ENCODE results near the gene VDAC1. TPM values are rescaled to one million over a fixed set of nuclear protein-coding genes. Genes with fewer than 3 reads are reported as not detected.
A peak's percentile ranks its signal among the peaks of the same experiment; 100 is the strongest.

The VDAC1 gene
- total and polyA plus RNA-seq, 9 donors: 193 to 247 (median 216) TPM

DNA sequence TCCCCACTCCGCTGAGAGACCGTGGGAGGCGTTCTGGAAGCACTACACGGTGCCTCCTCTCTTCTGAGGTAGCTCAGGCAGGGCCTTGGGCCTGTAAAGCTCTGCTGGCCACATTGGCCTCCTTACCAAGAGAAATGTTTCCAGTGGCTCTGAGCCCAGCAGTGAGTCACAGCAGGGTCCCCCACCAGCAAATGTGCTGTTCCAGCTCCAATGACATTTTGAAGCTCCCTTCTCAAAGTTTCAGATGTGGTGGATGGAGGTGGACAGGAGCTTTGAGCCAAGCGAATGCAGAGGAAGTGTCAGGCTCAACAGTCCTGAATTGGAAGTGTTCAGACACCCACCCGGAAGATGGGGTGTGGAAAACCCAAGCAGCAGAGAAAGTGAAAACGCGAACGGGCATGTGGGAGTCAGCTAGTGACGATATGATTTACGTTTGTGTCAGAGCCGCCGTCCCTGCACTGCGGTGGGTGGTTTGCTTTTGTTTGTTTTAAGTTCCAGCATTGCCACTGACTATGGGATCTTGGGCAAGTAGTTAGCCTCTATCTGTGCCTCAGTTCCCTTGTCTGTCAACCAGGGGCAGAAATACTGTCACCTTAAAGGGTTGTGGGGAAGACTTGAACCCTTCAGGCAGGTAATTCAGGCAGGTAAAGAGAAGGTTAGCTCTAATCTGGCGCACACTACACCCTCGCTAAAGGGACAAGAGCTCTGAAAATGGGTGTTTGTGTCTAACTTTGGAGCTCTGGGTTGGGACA lies 74.5 kb downstream of the VDAC1 start:
- peaks cover 4% of the 10 kb centered on the region for H3K4me1 ChIP-seq (ENCODE audit: control insufficient read depth, insufficient read depth, low read length)
- no peaks in the 10 kb centered on the region for H3K27me3 ChIP-seq (ENCODE audit: control insufficient read depth, insufficient read depth, low read length)
- no peak overlapping the region for H3K4me3 ChIP-seq (ENCODE audit: low read length)
- peak; percentile 21 for DNase-seq
- H3K27ac ChIP-seq (ENCODE audit: low read length): no peak overlapping the region
- no peaks in the 10 kb centered on the region for H3K36me3 ChIP-seq (ENCODE audit: control insufficient read depth, insufficient read depth, low read length)
- H3K9me3 ChIP-seq (replicated peaks; ENCODE audit: control insufficient read depth, low read depth, low read length): no peaks in the 10 kb centered on the region
- WGBS (ENCODE audit: insufficient coverage): 61% methylated on average over 15 of the region's 16 CpGs

DNA sequence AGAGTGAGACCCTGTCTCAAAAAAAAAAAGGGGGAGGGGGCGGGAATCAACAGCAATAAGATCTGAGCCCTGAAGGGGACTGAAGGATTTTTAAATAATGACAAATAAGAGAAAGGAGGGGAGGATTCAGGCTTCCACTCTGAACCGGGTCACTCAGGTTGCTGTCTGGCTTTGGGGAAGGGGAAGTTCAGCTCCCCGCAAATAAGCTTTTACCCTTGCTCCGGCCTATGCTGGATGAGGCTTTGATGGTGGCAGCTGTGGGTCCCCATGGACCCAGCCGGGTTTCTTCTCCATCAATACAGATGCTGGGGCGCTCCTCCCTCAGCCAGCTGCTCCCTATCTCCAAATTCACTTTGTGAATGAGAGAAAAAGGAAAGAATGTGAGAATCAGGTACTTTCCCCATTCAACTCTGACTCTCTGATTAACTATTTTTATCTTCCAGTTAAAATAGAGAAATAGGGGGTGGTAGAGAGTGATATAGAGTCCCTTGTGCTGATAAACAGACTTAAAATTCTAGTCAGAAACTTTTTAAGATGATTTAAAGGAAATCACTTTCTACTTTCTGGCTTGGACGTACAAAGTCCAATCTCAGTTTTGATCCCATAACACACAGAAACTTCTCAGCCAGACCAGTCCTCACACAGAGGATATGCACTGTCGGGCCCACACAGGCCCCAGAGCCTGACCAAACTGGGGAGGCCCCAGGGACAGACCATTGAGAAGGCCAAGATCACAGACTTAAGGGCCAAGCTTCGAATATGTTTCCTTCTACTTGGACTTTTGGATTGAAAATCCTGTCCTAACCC lies 76.0 kb downstream of the VDAC1 start:
- H3K4me1 ChIP-seq (ENCODE audit: control insufficient read depth, insufficient read depth, low read length): peaks cover 6% of the 10 kb centered on the region
- H3K27me3 ChIP-seq (ENCODE audit: control insufficient read depth, insufficient read depth, low read length): peaks cover 3% of the 10 kb centered on the region
- H3K27ac ChIP-seq (ENCODE audit: low read length): no peak overlapping the region
- no peaks in the 10 kb centered on the region for H3K36me3 ChIP-seq (ENCODE audit: control insufficient read depth, insufficient read depth, low read length)
- no peaks in the 10 kb centered on the region for H3K9me3 ChIP-seq (replicated peaks; ENCODE audit: control insufficient read depth, low read depth, low read length)
- no peak overlapping the region for H3K4me3 ChIP-seq (ENCODE audit: low read length)
- 69% methylated on average over 4 of the region's 9 CpGs for WGBS (ENCODE audit: insufficient coverage)
- no peak for DNase-seq

DNA sequence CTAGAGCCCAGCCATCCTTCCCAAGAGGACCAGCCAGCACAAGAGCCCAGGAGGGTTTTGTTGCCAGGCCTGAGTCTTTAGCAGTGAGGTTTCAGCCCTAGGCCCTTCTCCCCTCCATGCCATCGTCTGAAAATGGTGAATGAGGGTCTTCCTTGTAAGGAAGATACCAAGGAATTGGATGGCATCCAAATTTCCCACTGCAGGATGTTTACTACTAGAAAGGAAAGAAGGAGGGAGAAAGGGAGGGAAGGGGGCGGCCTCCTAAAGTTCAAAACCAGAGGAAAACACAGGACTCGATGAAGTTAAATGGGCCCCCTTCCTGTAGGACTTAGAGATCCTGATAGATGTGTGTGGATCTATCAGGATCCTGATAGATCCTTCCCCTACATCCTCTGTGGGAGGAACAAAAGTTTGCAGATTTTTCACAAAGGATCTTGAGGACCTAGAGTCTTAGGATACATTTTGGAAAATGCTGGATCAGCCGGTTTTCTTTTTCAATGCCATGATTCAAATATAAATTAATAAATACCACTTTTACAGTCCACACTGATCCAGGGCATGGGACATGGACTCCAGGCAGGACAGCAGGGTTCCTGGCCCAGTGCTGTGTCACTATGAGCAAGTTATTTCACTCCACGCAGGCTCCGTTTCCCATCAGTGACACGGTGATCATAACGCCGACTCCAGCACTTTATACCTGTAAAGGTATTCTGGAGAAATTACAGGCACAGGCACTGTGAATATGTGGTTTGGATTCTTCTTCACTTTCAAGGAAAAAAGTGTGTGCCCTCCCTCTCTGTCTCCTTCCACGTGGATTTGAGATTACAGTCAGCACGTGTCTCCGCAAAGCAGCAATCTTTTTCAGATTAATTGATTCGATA lies 77.2 kb downstream of the VDAC1 start:
- Histone ChIP-seq H3K4me3 (ENCODE audit: low read length) (no peak overlapping the region), H3K27ac (ENCODE audit: low read length) (no peak overlapping the region), H3K9me3 (replicated peaks; ENCODE audit: control insufficient read depth, low read depth, low read length) (no peaks in the 10 kb centered on the region), H3K4me1 (ENCODE audit: control insufficient read depth, insufficient read depth, low read length) (peaks cover 6% of the 10 kb centered on the region), H3K36me3 (ENCODE audit: control insufficient read depth, insufficient read depth, low read length) (no peaks in the 10 kb centered on the region), H3K27me3 (ENCODE audit: control insufficient read depth, insufficient read depth, low read length) (peaks cover 3% of the 10 kb centered on the region)
- DNase-seq: no peak
- 77% methylated on average over 4 of the region's 13 CpGs for WGBS (ENCODE audit: insufficient coverage)

DNA sequence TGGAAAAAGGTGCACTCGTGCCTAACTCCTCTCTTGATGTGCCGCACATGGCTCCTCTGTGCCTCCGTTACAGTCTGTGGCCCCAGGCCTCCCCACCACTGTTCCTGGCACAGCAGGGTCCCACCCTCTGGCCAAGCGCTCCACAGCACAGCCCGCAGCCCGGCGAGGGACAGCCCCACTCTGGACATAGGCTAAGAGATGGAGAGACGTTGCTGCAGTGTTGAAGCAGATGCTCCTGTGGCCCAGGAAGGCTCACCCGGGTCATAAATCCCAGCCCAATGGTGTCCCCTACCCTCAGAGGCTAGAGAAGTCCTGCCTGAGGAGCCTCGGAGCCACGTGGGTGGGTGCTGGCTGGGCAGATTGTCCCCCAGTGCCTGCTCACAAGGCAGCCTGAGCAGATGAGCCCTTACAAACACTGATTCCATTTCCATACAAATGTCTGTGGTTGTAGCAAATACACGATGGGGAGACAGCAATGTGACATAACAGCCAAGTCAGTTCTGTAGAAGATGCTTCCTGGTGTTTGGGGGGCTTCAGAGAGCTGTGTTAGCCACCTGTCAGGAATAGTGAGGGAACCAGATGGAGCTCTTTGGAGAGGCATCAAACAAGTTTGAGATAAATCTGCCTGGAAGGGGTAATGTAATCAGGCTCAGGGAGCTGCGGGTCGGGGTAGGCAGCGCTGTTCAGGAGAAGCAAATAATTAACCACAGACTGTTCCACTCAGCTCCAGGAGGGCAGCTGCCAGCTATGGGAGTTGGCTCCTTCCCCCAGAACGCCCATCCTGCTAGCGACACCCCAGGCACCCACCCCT lies 78.1 kb downstream of the VDAC1 start:
- Histone ChIP-seq H3K27ac (ENCODE audit: low read length) (no peak overlapping the region), H3K27me3 (ENCODE audit: control insufficient read depth, insufficient read depth, low read length) (peaks cover 3% of the 10 kb centered on the region), H3K4me3 (ENCODE audit: low read length) (no peak overlapping the region), H3K9me3 (replicated peaks; ENCODE audit: control insufficient read depth, low read depth, low read length) (no peaks in the 10 kb centered on the region), H3K4me1 (ENCODE audit: control insufficient read depth, insufficient read depth, low read length) (peaks cover 6% of the 10 kb centered on the region), H3K36me3 (ENCODE audit: control insufficient read depth, insufficient read depth, low read length) (no peaks in the 10 kb centered on the region)
- WGBS (ENCODE audit: insufficient coverage): 50% methylated on average over 5 of the region's 17 CpGs
- DNase-seq: no peak

DNA sequence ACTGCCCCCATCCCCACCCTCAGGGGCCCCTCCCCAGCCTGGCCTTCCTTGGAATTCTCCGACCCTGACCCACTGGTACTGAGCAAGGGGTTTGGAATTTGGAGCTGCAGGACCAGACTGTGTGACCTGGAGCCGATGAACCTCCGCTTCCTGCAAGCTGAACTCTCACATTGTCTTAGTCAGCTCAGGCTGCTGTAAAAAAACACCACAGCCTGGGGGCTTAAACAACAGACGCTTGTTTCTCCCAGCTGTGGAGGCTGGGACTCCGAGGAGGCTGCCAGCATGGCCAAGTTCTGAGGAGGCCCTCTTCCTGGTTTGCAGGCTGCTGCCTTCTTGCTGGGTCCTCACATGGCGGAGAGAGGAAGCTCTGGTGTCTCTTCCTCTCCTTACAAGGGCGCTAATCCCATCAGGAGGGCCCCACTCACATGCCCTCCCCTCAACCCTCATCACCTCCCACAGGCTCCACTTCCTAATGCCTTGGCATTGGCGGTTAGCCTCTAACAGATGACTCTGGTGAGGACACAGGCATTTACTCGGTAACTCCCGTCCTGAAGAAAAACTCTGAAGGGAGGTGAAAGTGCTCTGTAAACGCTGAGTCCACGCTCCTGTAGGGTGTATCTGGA lies 78.8 kb downstream of the VDAC1 start:
- Histone ChIP-seq H3K27me3 (ENCODE audit: control insufficient read depth, insufficient read depth, low read length) (peaks cover 3% of the 10 kb centered on the region), H3K27ac (ENCODE audit: low read length) (no peak overlapping the region), H3K36me3 (ENCODE audit: control insufficient read depth, insufficient read depth, low read length) (no peaks in the 10 kb centered on the region), H3K9me3 (replicated peaks; ENCODE audit: control insufficient read depth, low read depth, low read length) (no peaks in the 10 kb centered on the region), H3K4me1 (ENCODE audit: control insufficient read depth, insufficient read depth, low read length) (peaks cover 6% of the 10 kb centered on the region), H3K4me3 (ENCODE audit: low read length) (no peak overlapping the region)
- DNase-seq: no peak
- 91% methylated on average over 10 of the region's 12 CpGs for whole genome bisulfite sequencing (ENCODE audit: insufficient coverage)

DNA sequence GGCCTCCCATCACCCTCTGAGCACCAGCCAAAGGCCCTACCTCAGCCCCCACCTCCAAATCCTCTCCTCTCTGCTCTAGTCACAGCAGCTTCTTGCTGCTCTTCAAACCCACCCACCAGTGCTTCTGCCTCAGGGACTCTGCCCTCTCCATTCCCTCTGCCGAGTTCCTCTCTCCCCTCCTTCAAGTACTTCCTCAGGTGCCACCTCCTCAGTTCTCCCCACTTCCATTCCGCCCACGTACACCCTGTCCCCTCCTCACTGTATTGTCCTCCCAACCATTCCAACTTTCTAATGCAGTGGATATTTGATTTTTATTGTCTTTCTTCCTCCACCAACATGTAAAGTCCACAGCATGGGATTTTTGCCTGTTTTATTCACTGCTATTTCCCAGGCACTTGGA lies 79.5 kb downstream of the VDAC1 start:
- H3K27ac ChIP-seq (ENCODE audit: low read length): no peak overlapping the region
- no peaks in the 10 kb centered on the region for H3K9me3 ChIP-seq (replicated peaks; ENCODE audit: control insufficient read depth, low read depth, low read length)
- WGBS (ENCODE audit: insufficient coverage): 83% methylated on average over 3 of the region's 3 CpGs
- DNase-seq: no peak
- H3K4me3 ChIP-seq (ENCODE audit: low read length): no peak overlapping the region
- peaks cover 6% of the 10 kb centered on the region for H3K4me1 ChIP-seq (ENCODE audit: control insufficient read depth, insufficient read depth, low read length)
- H3K27me3 ChIP-seq (ENCODE audit: control insufficient read depth, insufficient read depth, low read length): peaks cover 3% of the 10 kb centered on the region
- H3K36me3 ChIP-seq (ENCODE audit: control insufficient read depth, insufficient read depth, low read length): no peaks in the 10 kb centered on the region

DNA sequence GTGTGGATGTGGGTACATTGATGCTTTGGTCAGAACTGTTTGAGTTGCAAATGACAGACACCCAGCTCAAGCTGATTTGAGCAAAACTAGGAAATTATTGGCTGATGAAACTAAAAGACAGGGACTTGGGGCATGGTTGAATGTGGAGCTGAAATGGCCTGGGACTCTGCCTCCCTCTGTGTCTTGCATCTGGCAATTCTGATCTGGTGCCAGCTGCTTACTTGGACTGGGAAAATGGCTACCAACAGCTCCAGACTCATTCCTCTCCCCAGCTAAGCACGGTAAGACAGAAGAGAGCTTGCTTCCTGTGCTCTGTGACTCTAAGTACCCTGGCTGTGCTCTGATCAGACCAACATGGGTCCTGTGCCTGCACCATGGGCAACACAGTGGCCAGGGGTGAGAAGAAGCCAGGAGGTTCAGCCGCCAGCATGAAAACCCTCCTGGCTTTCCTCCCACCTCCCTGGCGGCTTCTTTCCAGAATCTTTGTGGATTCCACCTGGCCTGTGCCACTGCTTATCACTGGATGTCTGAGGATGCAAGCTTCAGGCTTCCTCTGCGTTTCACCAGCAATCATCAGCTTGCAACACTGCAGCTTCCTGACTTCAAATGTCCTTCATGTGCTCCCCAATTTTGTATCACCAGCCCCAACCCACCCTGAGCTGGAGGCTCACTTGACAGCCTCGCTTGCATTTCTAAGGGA lies 80.4 kb downstream of the VDAC1 start:
- H3K4me1 ChIP-seq (ENCODE audit: control insufficient read depth, insufficient read depth, low read length): peaks cover 6% of the 10 kb centered on the region
- DNase-seq: no peak
- peaks cover 3% of the 10 kb centered on the region for H3K27me3 ChIP-seq (ENCODE audit: control insufficient read depth, insufficient read depth, low read length)
- H3K36me3 ChIP-seq (ENCODE audit: control insufficient read depth, insufficient read depth, low read length): no peaks in the 10 kb centered on the region
- 52% methylated on average over 5 of the region's 5 CpGs for WGBS (ENCODE audit: insufficient coverage)
- H3K4me3 ChIP-seq (ENCODE audit: low read length): no peak overlapping the region
- H3K9me3 ChIP-seq (replicated peaks; ENCODE audit: control insufficient read depth, low read depth, low read length): no peaks in the 10 kb centered on the region
- no peak overlapping the region for H3K27ac ChIP-seq (ENCODE audit: low read length)

DNA sequence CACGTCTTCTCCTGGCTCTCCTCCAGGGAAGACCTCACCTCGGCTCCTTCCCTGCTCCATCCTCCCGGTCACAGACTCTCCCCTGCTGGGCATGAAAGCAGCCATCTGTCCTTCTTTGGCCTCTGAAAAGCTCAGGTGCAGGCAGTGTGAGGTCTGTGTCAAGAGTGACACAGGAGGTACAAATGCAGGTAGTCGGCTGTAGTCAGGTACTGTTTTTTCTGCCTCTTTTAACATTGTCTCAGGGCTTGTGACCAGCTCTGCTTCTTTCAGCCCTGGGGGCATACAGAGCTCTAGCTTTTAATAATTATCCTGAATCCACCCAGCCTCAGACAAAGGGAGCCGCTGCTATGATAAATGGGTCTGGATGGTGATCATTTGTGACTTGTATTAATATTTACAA lies 82.8 kb downstream of the VDAC1 start:
- no peak overlapping the region for H3K4me3 ChIP-seq (ENCODE audit: low read length)
- no CpG with 5 or more reads among the region's 5 CpGs for WGBS (ENCODE audit: insufficient coverage)
- DNase-seq: no peak

More for the DNA sequence above, 82.8 kb downstream of the VDAC1 start:
- Histone ChIP-seq H3K36me3 (ENCODE audit: control insufficient read depth, insufficient read depth, low read length) (no peaks in the 10 kb centered on the region), H3K9me3 (replicated peaks; ENCODE audit: control insufficient read depth, low read depth, low read length) (no peaks in the 10 kb centered on the region), H3K27ac (ENCODE audit: low read length) (no peak overlapping the region), H3K4me1 (ENCODE audit: control insufficient read depth, insufficient read depth, low read length) (peaks cover 6% of the 10 kb centered on the region), H3K27me3 (ENCODE audit: control insufficient read depth, insufficient read depth, low read length) (peaks cover 3% of the 10 kb centered on the region)
